ENCODE data around the gene MLX. TPM values are rescaled to one million over a fixed set of nuclear protein-coding genes. Genes with fewer than 3 reads are reported as not detected.

MLX gene
- total and polyA plus RNA-seq, 10 of the 15 experiments (the other 5 are each of a cell fraction or from before 2014, with no cell fraction given): 34.4 to 65.0 (median 44.4) TPM

DNA sequence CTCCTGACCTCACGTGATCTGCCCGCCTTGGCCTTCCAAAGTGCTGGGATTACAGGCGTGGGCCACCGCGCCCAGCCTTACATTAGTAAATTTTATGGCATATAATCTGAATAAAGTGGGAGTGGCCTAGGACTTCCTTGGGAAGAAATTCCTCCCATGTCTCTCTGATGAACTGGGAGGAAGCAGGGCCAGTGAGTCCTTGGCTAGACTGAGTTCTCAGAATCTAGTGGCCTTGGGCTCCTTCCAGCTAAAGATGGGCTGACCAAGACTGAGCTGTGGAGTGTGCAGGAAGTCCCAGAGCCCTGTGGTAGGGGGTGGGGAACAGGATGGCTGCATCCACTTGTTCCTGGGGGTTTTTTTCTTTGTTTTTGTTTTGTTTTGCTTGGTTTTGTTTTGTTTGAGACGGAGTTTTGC lies 40.9 kb upstream of the MLX start (continued):
- TF ChIP-seq ZBTB11 (CRISPR knock-in tag; IDR thresholded peaks at IDR 0.05): no peak

GRCh38 chr17:42527932-42528331 lies 39.0 kb upstream of the MLX start:
- Histone ChIP-seq H3K9ac (ENCODE audit: control insufficient read depth, insufficient read depth, low read length) (no peak overlapping the region), H3K4me3 (no peak overlapping the region), H4K20me1 (ENCODE audit: control insufficient read depth, insufficient read depth) (no peaks in the 10 kb centered on the region), H3K4me1 (ENCODE audit: control insufficient read depth, insufficient read depth, low read length) (peaks cover 22% of the 10 kb centered on the region), H2AFZ (ENCODE audit: control insufficient read depth, low read depth, low read length) (no peak overlapping the region), H3K27me3 (replicated peaks in 1 of 2; ENCODE audit: control insufficient read depth in 2 of 2, insufficient read depth in 2 of 2, low read length in 1 of 2) (no peaks in the 10 kb centered on the region), H3K79me2 (ENCODE audit: control insufficient read depth, insufficient read depth, low read length) (no peaks in the 10 kb centered on the region), H3K27ac (ENCODE audit: control insufficient read depth, insufficient read depth) (no peak overlapping the region), H3K36me3 (ENCODE audit: control insufficient read depth in 2 of 2, insufficient read depth in 2 of 2, low read length in 1 of 2) (no peaks in the 10 kb centered on the region; a peak in 1 of 4 replicates), H3K4me2 (ENCODE audit: control insufficient read depth, insufficient read depth) (no peak overlapping the region), H3K9me3 (replicated peaks; ENCODE audit: control insufficient read depth, insufficient read depth, low read length) (no peaks in the 10 kb centered on the region)
- ChIA-PET SMC1A (ENCODE audit: uncharacterized antibody, unreplicated experiment) (interaction anchor here (0.6 to 1.6 kb wide), 18 partner anchors 8 to 306 kb away, joined by 3 to 19 read pairs (median 4); partner anchors contain the start of genes NAGLU and STAT3), POLR2A (interaction anchor here (0.6 to 0.7 kb wide), 3 partner anchors 86 to 104 kb away, joined by 5 to 8 read pairs (median 8); no protein-coding TSS in a partner anchor), CTCF (interaction anchor here (0.5 to 4.1 kb wide), 40 partner anchors 9 to 346 kb away, joined by 3 to 32 read pairs (median 5); partner anchors contain the start of gene STAT3), RAD21 (ENCODE audit: unreplicated experiment) (interaction anchor here (0.6 to 1.8 kb wide), 19 partner anchors 8 to 236 kb away, joined by 3 to 13 read pairs (median 4); partner anchors contain the start of genes CAVIN1, NAGLU and STAT3)
- BruUV-seq (replicated peaks): no TSS peak
- TF ChIP-seq ESRRA (IDR thresholded peaks at IDR 0.05; ENCODE audit: low read length) (no peak), BMI1 (IDR thresholded peaks at IDR 0.05; ENCODE audit: borderline replicate concordance) (no peak), SMAD1 (IDR thresholded peaks at IDR 0.05; ENCODE audit: low read depth, partially characterized antibody) (no peak), ATF7 (IDR thresholded peaks at IDR 0.05; ENCODE audit: low read depth) (no peak), CBX3 (IDR thresholded peaks at IDR 0.05; ENCODE audit: borderline replicate concordance, low read depth) (no peak), NR2F1 (conservative IDR thresholded peaks at IDR 0.05) (no peak), SMAD5 (IDR thresholded peaks at IDR 0.05; ENCODE audit: low read depth) (no peak)
- TF ChIP-seq, protein P1, sequence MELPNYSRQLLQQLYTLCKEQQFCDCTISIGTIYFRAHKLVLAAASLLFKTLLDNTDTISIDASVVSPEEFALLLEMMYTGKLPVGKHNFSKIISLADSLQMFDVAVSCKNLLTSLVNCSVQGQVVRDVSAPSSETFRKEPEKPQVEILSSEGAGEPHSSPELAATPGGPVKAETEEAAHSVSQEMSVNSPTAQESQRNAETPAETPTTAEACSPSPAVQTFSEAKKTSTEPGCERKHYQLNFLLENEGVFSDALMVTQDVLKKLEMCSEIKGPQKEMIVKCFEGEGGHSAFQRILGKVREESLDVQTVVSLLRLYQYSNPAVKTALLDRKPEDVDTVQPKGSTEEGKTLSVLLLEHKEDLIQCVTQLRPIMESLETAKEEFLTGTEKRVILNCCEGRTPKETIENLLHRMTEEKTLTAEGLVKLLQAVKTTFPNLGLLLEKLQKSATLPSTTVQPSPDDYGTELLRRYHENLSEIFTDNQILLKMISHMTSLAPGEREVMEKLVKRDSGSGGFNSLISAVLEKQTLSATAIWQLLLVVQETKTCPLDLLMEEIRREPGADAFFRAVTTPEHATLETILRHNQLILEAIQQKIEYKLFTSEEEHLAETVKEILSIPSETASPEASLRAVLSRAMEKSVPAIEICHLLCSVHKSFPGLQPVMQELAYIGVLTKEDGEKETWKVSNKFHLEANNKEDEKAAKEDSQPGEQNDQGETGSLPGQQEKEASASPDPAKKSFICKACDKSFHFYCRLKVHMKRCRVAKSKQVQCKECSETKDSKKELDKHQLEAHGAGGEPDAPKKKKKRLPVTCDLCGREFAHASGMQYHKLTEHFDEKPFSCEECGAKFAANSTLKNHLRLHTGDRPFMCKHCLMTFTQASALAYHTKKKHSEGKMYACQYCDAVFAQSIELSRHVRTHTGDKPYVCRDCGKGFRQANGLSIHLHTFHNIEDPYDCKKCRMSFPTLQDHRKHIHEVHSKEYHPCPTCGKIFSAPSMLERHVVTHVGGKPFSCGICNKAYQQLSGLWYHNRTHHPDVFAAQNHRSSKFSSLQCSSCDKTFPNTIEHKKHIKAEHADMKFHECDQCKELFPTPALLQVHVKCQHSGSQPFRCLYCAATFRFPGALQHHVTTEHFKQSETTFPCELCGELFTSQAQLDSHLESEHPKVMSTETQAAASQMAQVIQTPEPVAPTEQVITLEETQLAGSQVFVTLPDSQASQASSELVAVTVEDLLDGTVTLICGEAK (IDR thresholded peaks at IDR 0.05; ENCODE audit: borderline replicate concordance): no peak
- TF ChIP-seq, protein P2, sequence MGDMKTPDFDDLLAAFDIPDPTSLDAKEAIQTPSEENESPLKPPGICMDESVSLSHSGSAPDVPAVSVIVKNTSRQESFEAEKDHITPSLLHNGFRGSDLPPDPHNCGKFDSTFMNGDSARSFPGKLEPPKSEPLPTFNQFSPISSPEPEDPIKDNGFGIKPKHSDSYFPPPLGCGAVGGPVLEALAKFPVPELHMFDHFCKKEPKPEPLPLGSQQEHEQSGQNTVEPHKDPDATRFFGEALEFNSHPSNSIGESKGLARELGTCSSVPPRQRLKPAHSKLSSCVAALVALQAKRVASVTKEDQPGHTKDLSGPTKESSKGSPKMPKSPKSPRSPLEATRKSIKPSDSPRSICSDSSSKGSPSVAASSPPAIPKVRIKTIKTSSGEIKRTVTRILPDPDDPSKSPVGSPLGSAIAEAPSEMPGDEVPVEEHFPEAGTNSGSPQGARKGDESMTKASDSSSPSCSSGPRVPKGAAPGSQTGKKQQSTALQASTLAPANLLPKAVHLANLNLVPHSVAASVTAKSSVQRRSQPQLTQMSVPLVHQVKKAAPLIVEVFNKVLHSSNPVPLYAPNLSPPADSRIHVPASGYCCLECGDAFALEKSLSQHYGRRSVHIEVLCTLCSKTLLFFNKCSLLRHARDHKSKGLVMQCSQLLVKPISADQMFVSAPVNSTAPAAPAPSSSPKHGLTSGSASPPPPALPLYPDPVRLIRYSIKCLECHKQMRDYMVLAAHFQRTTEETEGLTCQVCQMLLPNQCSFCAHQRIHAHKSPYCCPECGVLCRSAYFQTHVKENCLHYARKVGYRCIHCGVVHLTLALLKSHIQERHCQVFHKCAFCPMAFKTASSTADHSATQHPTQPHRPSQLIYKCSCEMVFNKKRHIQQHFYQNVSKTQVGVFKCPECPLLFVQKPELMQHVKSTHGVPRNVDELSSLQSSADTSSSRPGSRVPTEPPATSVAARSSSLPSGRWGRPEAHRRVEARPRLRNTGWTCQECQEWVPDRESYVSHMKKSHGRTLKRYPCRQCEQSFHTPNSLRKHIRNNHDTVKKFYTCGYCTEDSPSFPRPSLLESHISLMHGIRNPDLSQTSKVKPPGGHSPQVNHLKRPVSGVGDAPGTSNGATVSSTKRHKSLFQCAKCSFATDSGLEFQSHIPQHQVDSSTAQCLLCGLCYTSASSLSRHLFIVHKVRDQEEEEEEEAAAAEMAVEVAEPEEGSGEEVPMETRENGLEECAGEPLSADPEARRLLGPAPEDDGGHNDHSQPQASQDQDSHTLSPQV (IDR thresholded peaks at IDR 0.05): no peak
- intact Hi-C loops (cut with micrococcal nuclease; ENCODE audit: unreplicated experiment): loop anchor here (1.0 to 2.0 kb wide), 2 partner anchors 100 to 205 kb away; no protein-coding TSS in a partner anchor
- 76% methylated on average over 6 of the region's 6 CpGs for WGBS (ENCODE audit: insufficient coverage, insufficient replicate concordance, low lambda C conversion rate, missing lambda C conversion rate)
- no peak for FAIRE-seq
- DNase-seq (ENCODE audit: low read depth, low spot score): no peak
- in situ Hi-C loops (cut with MboI): loop anchor here (5.0 kb wide), 1 partner anchor 206 kb away; no protein-coding TSS in a partner anchor
- ATAC-seq: no peak
